OCI-LY3 (cell line): Measurements from ENCODE around the gene RAB35.

ENCODE experiments used
- H2AFZ ChIP-seq: fragments of 200-600, 300-600 bp; shearing (Covaris generic); 2 replicates; pipeline ENCODE4 v1.6.0; 2014; ENCODE audit warnings: antibody characterized with exemption, low read depth, low read length
- H3K27ac ChIP-seq: fragments of 200-600, 300-600 bp; sonication (generic); 2 replicates; pipeline ENCODE4 v1.5.1; 2014; ENCODE audit warnings: mild to moderate bottlenecking, low read length, moderate library complexity, mixed read lengths
- H3K27me3 ChIP-seq: fragments of 200-600, 300-600 bp; sonication (generic); 2 replicates; pipeline ENCODE4 v1.6.1; 2014; ENCODE audit warnings: low read depth, low read length, mixed read lengths
- H3K36me3 ChIP-seq: fragments of 200-600, 300-600 bp; sonication (generic); replicated peaks from 2 replicates; pipeline ENCODE3; 2014; ENCODE audit warnings: low read depth, low read length, mixed read lengths
- H3K4me1 ChIP-seq: fragments of 300-600, 200-600 bp; sonication (generic); 2 replicates; pipeline ENCODE4 v1.6.1; 2014; ENCODE audit warnings: low read length, mixed read lengths
- H3K4me2 ChIP-seq: fragments of 200-600, 300-600 bp; sonication (generic); 2 replicates; pipeline ENCODE4 v1.6.1; 2014; ENCODE audit warnings: low read length, mixed read lengths
- H3K4me3 ChIP-seq: fragments of 300-600, 200-600 bp; sonication (generic); 2 replicates; pipeline ENCODE4 v1.5.1; 2014; ENCODE audit warnings: antibody characterized with exemption, mild to moderate bottlenecking, low read length, moderate library complexity
- H3K79me2 ChIP-seq: fragments of 300-600, 200-600 bp; shearing (Covaris generic); 2 replicates; pipeline ENCODE4 v1.6.1; 2014; ENCODE audit warnings: mild to moderate bottlenecking, low read length, mixed read lengths
- H3K9ac ChIP-seq: fragments of 300-600, 200-600 bp; shearing (Covaris generic); 2 replicates; pipeline ENCODE4 v1.6.0; 2014; ENCODE audit warnings: mild to moderate bottlenecking, low read length, moderate library complexity
- H3K9me3 ChIP-seq: fragments of 200-600, 300-600 bp; shearing (Covaris generic); 2 replicates; pipeline ENCODE4 v1.6.1; 2014; ENCODE audit warnings: low read length, mixed read lengths; ENCODE audit not compliant: insufficient read depth
- H4K20me1 ChIP-seq: fragments of 200-600, 300-600 bp; sonication (generic); 2 replicates; pipeline ENCODE4 v1.6.1; 2016; ENCODE audit warnings: low read length, mixed read lengths; ENCODE audit not compliant: insufficient read depth
- CTCF ChIP-seq: fragments of 200-600, 300-600 bp; sonication (generic); IDR thresholded peaks from 2 replicates; pipeline ENCODE4 v1.5.1; 2014; ENCODE audit warnings: antibody characterized with exemption, low read length, low read depth
- EZH2phosphoT487 ChIP-seq: fragments of 200-600 bp; shearing (Covaris generic); IDR thresholded peaks from 2 replicates; pipeline ENCODE4 v1.6.1; 2018; ENCODE audit warnings: antibody characterized with exemption, mixed run types, low read depth

The RAB35 gene

DNA sequence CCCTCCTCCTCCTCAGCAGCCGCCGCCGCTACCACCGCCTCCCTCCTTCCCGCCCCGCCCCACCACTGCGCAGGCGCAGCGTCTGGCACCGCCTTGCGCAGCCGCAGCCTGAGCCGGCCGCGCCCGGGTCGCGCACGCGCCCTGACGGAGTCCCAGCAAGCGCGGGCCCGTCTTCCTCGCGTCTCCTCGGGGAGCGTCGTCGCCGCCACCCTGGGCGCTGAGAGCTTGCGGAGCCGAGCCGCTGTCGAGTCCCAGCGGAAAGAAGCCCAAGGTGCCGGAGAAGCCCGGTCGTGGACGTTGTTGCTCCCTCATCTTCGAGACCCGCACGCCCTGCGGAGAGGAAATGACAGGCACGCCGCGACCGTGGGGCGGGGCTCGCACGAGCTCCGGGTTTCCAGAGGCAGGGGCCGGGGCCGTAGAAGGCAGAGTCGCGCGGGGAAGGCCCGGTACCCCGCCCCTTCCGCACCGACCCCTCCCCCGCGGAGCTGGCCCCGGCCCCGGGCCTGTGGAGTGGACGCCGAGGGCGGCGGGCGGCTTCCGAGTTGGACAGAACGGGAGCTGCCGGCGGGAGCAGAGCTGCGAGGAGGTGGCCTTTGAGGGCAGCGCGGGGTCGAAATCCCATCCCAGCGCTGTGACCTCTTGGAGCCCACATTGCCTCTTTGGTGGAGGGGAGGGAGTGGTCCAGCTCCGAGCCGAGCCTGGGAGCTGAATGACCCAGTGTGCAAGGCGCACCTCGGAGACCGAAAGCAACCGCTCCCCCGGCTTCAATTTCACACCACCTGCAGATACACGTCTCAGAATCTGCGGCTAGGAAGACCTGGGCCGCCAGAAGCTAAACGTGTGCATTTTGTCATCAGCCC is 469 bp upstream of the RAB35 start:
- peak overlapping the region; percentile 85 for H3K4me2 ChIP-seq
- peak overlapping the region; percentile 70 for H3K27ac ChIP-seq
- H2AFZ ChIP-seq: no peak overlapping the region
- H3K4me1 ChIP-seq: peaks cover 55% of the 10 kb centered on the region
- H3K9ac ChIP-seq: peak overlapping the region; percentile 81
- H3K27me3 ChIP-seq: no peaks in the 10 kb centered on the region
- H3K36me3 ChIP-seq: peaks cover 27% of the 10 kb centered on the region
- peak overlapping the region; percentile 99 for H3K4me3 ChIP-seq
- TF ChIP-seq EZH2phosphoT487 (no peak), CTCF (no peak)
- H3K9me3 ChIP-seq: no peaks in the 10 kb centered on the region; the same call in 1 of the 2 replicates
- H4K20me1 ChIP-seq: peaks cover 22% of the 10 kb centered on the region
- H3K79me2 ChIP-seq: peaks cover 61% of the 10 kb centered on the region

DNA sequence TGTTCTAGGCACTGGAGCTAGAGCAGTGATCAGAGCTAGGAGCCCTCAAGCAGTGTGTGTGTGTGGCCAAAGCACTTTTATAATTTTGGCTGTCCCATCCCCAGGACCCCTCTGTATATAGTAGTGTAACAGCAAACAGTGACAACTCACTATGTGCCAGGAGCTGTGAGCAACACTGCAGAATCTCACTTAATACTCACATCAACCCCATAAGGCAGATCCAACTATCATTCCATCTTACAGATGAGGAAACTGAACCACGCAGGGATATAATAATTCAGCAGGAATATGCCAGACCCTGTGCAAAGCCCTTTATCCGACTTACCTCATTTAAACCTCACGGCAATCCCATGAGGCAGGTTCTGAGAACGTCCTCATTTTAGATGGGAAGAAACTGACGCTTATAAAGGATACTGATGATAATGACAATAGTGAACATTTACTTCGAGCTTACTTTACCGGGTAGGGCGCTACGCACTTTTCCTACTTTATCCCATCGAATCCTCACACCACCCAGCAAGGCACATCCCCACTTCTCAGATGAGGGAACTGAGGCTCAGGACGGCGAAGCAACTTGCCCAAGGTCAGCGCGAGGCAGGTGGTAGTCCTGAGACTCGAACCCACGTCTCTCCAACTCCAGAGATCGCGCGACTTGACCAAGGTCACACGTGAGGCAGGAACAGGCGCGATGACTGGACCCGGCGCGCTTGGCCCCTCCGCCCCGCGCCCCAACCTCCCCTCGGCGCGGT is 687 bp downstream of the RAB35 start:
- peaks cover 72% of the 10 kb centered on the region for H3K79me2 ChIP-seq
- H3K4me1 ChIP-seq: peaks cover 47% of the 10 kb centered on the region
- no peak for TF ChIP-seq EZH2phosphoT487
- no peak for TF ChIP-seq CTCF
- H3K27ac ChIP-seq: no peak overlapping the region
- no peak overlapping the region for H2AFZ ChIP-seq
- peaks cover 27% of the 10 kb centered on the region for H3K36me3 ChIP-seq
- no peaks in the 10 kb centered on the region for H3K27me3 ChIP-seq
- H3K9me3 ChIP-seq: no peaks in the 10 kb centered on the region; the same call in 1 of the 2 replicates
- H3K9ac ChIP-seq: peak overlapping the region; percentile 92
- peaks cover 27% of the 10 kb centered on the region for H4K20me1 ChIP-seq
- peak overlapping the region; percentile 96 for H3K4me2 ChIP-seq
- H3K4me3 ChIP-seq: peak overlapping the region; percentile 99

DNA sequence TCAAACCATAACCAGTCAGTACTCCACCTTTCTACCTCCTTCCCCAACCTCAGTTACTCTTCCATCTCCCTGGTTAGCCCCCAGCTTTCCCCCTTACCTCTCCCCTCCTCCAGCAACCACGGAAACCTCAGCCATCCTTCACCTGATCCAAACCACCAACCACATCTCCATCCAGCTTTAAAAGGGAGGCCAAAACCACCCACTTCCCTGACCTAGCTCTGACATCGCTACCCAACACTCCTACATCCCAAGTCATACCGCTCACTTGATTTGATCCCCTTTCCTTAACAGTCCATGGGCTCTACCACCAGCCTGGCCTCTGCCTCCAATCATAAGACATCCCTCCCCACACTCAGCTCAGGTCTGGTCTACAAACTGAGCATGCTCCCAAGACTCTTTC is 1.5 kb downstream of the RAB35 start:
- Histone ChIP-seq H3K9me3 (no peaks in the 10 kb centered on the region; the same call in 1 of the 2 replicates), H4K20me1 (peaks cover 30% of the 10 kb centered on the region), H3K27ac (no peak overlapping the region), H3K4me3 (peak overlapping the region; percentile 99), H3K79me2 (peaks cover 76% of the 10 kb centered on the region), H3K27me3 (no peaks in the 10 kb centered on the region), H3K9ac (peak overlapping the region; percentile 92; the same call in 1 of the 2 replicates), H3K4me2 (peak overlapping the region; percentile 96), H3K36me3 (peaks cover 27% of the 10 kb centered on the region), H3K4me1 (peaks cover 47% of the 10 kb centered on the region), H2AFZ (no peak overlapping the region)
- TF ChIP-seq EZH2phosphoT487: no peak

DNA sequence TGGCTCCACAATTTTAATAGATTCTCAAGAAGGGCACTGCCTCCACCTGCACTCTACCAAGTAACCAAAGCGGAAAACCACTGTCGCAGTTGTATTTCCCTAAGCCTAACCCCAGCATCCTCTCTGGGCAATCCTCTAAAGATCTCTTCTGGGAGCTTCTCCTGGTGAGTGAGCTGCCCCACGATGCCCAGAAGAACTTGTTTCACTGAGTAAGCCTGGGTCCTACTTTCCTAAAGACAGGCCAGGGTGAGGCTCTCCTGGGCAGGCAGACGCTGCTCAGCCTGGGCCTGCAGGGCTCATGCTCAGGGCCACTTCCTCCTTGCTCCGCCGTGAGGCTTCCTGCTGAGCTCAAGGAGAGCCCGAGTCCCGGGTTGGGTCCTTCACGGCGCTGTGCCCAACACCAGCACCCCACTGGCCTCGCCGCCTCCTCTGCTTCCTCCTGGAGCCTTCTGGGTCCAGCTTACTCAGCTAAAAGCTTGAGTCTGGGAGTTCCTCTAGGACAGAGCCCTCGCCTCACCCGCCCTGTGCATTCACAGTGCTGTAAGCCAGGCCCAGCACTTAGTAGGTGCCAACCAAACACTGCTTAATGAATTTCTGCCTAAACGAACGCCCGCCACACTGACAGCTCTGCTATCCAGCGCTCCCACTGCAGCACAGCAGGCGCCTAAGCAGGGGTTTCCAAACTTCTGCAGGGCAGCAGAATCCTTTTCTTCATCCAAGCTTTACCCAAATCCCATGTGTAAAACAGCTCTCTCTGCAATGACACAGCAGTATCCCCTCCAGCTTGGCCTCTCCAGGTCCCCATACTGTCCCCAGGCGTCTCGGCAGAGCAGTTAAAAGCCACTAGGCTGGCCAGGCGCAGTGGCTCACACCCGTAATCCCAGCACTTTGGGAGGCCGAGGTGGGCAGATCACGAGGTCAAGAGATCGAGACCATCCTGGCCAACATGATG is 5.7 kb downstream of the RAB35 start:
- Histone ChIP-seq H3K9me3 (no peaks in the 10 kb centered on the region), H3K9ac (peak overlapping the region; percentile 58), H3K4me2 (peak overlapping the region; percentile 83), H3K4me1 (peaks cover 26% of the 10 kb centered on the region), H3K36me3 (peaks cover 19% of the 10 kb centered on the region), H3K79me2 (peaks cover 92% of the 10 kb centered on the region), H4K20me1 (peaks cover 58% of the 10 kb centered on the region), H2AFZ (no peak overlapping the region), H3K4me3 (peak overlapping the region; percentile 64), H3K27me3 (no peaks in the 10 kb centered on the region), H3K27ac (peak overlapping the region; percentile 57)
- TF ChIP-seq EZH2phosphoT487: no peak
- 0 out of 2 replicates have a peak, but pooled peaks have one; percentile 4 for TF ChIP-seq CTCF
